Activated T-helper 17 cell treated with anti-CD3 and anti-CD28 coated beads, Interleukin-2, amount 50 U/mL, for 72 hours (primary cell): ENCODE measurements around the gene USPL1. TPM values are rescaled to one million over a fixed set of nuclear protein-coding genes. Genes with fewer than 3 reads are reported as not detected.
"Not testable (repeated sequence)": the region's sequence is repeated elsewhere in the genome, so short reads cannot be mapped to it uniquely, and the experiment has no call there.

Experiments
- ATAC-seq: fragments of 150-1000 bp; cut with Tn5 transposase; replicated peaks from 2 replicates; pipeline ENCODE4 v1.10.0; 2021; ENCODE audit warnings: mild to moderate bottlenecking, moderate library complexity
- H3K27ac Mint-ChIP-seq: one replicate; pipeline ENCODE4 v1.8.0; 2022; ENCODE audit warnings: mixed read lengths
- H3K27me3 Mint-ChIP-seq: one replicate; pipeline ENCODE4 v1.8.0; 2022; ENCODE audit warnings: mixed read lengths
- H3K36me3 Mint-ChIP-seq: one replicate; pipeline ENCODE4 v1.8.0; 2022; ENCODE audit warnings: low read depth, mild to moderate bottlenecking, mixed read lengths
- H3K4me1 Mint-ChIP-seq: one replicate; pipeline ENCODE4 v1.8.0; 2022; ENCODE audit warnings: mixed read lengths
- H3K4me3 Mint-ChIP-seq: one replicate; pipeline ENCODE4 v1.8.0; 2022; ENCODE audit warnings: mild to moderate bottlenecking, mixed read lengths
- H3K9me3 Mint-ChIP-seq: one replicate; pipeline ENCODE4 v1.8.0; 2022; ENCODE audit warnings: mixed read lengths
- total RNA-seq, 2 donors: library from RNA; stranded (reverse); gene quantifications; one replicate each; pipeline ENCODE4 v1.2.3, GENCODE V29; 2022

The USPL1 gene
- total RNA-seq, 2 donors from 2014 or later, result 17.3 to 18.6 TPM

DNA sequence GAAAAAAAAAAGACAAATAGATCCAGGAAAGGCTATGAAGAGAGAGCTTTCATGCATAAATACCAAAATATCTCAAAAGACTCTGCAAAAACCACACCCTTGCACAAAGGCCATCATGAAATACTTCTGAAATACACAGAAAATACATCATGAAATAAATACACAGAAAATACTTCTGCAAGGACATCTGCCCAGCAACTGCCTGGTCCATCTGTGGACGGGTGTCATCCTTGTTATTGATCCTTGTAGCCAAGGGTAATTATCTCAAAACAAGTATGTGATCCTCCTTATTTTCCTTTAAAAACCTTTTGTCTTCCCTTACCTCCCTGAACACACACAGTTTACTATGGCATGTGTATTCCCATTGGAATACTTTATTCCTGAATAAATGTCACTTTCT lies 6.9 kb downstream of the USPL1 start:
- Mint-ChIP-seq H3K4me3 (no peak overlapping the region), H3K9me3 (no peaks in the 10 kb centered on the region), H3K27me3 (no peaks in the 10 kb centered on the region), H3K36me3 (peaks cover 80% of the 10 kb centered on the region), H3K27ac (no peak overlapping the region), H3K4me1 (peaks cover 17% of the 10 kb centered on the region)
- no peak for ATAC-seq

GRCh38 chr13:30629527-30629926 lies 11.8 kb downstream of the USPL1 start:
- Mint-ChIP-seq H3K9me3 (no peaks in the 10 kb centered on the region), H3K4me3 (no peak overlapping the region), H3K27me3 (no peaks in the 10 kb centered on the region), H3K27ac (no peak overlapping the region), H3K4me1 (peaks cover 24% of the 10 kb centered on the region), H3K36me3 (peaks cover 90% of the 10 kb centered on the region)
- no peak for ATAC-seq

DNA sequence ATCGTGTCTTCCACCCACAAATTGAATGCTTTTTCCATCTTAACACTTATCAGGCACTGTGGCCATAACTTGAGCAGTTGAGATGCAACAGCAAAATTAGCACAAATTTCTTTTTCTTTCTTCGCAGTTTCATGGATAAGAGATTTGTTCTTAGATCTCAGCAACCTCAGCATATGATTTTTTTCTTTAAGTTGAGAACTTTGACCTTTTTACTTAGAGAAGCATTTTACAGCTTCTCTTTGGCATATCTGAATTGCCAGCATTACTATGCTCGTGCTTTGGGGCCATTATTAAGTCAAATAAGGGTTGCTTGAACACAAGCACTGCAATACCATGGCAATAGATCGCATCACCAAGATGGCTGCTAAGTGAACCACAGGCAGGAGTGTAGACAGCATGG lies 16.1 kb downstream of the USPL1 start:
- Mint-ChIP-seq H3K27me3 (no peaks in the 10 kb centered on the region), H3K9me3 (no peaks in the 10 kb centered on the region), H3K27ac (no peak overlapping the region), H3K4me3 (no peak overlapping the region), H3K4me1 (peaks cover 27% of the 10 kb centered on the region), H3K36me3 (peaks cover 96% of the 10 kb centered on the region)
- ATAC-seq, result no peak

GRCh38 chr13:30634838-30635237 lies 17.1 kb downstream of the USPL1 start:
- no peak for ATAC-seq
- H3K9me3 Mint-ChIP-seq, result no peaks in the 10 kb centered on the region
- H3K4me1 Mint-ChIP-seq, result peaks cover 24% of the 10 kb centered on the region
- H3K27ac Mint-ChIP-seq, result no peak overlapping the region
- H3K36me3 Mint-ChIP-seq, result peaks cover 93% of the 10 kb centered on the region
- peak overlapping the region; percentile 6 for H3K4me3 Mint-ChIP-seq
- no peaks in the 10 kb centered on the region for H3K27me3 Mint-ChIP-seq

GRCh38 chr13:30638301-30638700 lies 20.6 kb downstream of the USPL1 start:
- ATAC-seq, result no peak
- Mint-ChIP-seq H3K27me3 (no peaks in the 10 kb centered on the region), H3K4me1 (peaks cover 25% of the 10 kb centered on the region), H3K9me3 (no peaks in the 10 kb centered on the region), H3K27ac (no peak overlapping the region), H3K36me3 (peaks cover 94% of the 10 kb centered on the region), H3K4me3 (no peak overlapping the region)

DNA sequence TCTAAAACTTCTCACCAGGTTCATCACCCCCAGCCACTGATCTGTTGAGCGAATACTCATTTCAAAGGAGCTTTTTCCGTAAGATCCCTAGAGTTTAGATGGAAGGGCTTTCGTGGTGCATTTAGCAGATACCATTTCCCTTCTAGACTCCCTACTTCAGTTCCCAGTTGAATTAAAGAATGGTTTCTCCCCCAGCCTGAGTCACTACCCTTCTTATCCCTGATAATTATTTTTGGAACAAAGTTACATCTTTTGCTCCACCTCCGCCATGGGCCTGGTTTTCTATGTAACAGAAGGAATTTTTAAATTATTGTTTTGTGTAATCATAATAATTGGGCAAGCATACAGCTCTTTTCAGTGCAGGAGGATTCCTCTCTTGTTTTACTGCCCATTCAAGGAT lies 22.0 kb downstream of the USPL1 start:
- ATAC-seq, result no peak
- Mint-ChIP-seq H3K27me3 (no peaks in the 10 kb centered on the region), H3K27ac (no peak overlapping the region), H3K36me3 (peaks cover 94% of the 10 kb centered on the region), H3K4me1 (peaks cover 18% of the 10 kb centered on the region), H3K9me3 (no peaks in the 10 kb centered on the region), H3K4me3 (no peak overlapping the region)

- not testable (repeated sequence) for ATAC-seq, H3K4me3 Mint-ChIP-seq, H3K27me3 Mint-ChIP-seq, H3K9me3 Mint-ChIP-seq
- Mint-ChIP-seq H3K27ac (peak overlapping the region; percentile 42), H3K36me3 (peaks cover 94% of the 10 kb centered on the region), H3K4me1 (peaks cover 15% of the 10 kb centered on the region)
Measured at GRCh38 chr13:30641173-30641572, 23.5 kb downstream of the USPL1 start.

DNA sequence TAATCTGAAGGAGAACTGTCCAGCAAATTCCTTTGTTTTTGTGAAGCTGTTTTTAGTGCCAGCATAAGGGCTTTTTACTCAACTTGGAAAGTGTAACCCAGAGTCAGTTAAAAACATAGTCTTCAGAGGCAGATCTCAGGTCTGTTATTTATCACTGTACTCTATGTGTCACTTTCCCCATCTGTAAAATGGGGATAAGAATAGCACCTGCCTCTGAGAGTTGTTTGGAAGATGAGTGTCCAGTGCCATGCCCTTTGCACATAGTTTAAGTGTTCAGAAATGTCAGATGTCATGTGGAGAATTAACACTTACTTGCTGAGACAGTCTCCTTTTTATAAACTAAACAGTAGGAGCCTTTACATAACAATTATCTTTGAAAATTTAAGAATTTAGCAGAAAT lies 27.9 kb downstream of the USPL1 start:
- Mint-ChIP-seq H3K9me3 (no peaks in the 10 kb centered on the region), H3K36me3 (peaks cover 100% of the 10 kb centered on the region), H3K27me3 (no peaks in the 10 kb centered on the region), H3K4me1 (peaks cover 12% of the 10 kb centered on the region), H3K4me3 (no peak overlapping the region), H3K27ac (no peak overlapping the region)
- no peak for ATAC-seq

- ATAC-seq, result no peak
- H3K4me3 Mint-ChIP-seq, result no peak overlapping the region
- peaks cover 100% of the 10 kb centered on the region for H3K36me3 Mint-ChIP-seq
Measured at GRCh38 chr13:30647420-30647819, 29.7 kb downstream of the USPL1 start.

GRCh38 chr13:30647824-30648521 lies 30.3 kb downstream of the USPL1 start:
- ATAC-seq, result no peak
- Mint-ChIP-seq H3K27me3 (no peaks in the 10 kb centered on the region), H3K27ac (peak overlapping the region; percentile 12), H3K36me3 (peaks cover 100% of the 10 kb centered on the region), H3K9me3 (no peaks in the 10 kb centered on the region), H3K4me1 (peaks cover 16% of the 10 kb centered on the region), H3K4me3 (no peak overlapping the region)

More at GRCh38 chr13:30647420-30647819, 29.7 kb downstream of the USPL1 start:
- Mint-ChIP-seq H3K4me1 (peaks cover 12% of the 10 kb centered on the region), H3K27me3 (no peaks in the 10 kb centered on the region), H3K9me3 (no peaks in the 10 kb centered on the region), H3K27ac (peak overlapping the region; percentile 12)

GRCh38 chr13:30648522-30649012 lies 30.8 kb downstream of the USPL1 start:
- Mint-ChIP-seq H3K9me3 (no peaks in the 10 kb centered on the region), H3K36me3 (peaks cover 100% of the 10 kb centered on the region), H3K4me3 (no peak overlapping the region), H3K27ac (peak overlapping the region; percentile 12), H3K27me3 (no peaks in the 10 kb centered on the region), H3K4me1 (peaks cover 22% of the 10 kb centered on the region)
- ATAC-seq, result no peak

DNA sequence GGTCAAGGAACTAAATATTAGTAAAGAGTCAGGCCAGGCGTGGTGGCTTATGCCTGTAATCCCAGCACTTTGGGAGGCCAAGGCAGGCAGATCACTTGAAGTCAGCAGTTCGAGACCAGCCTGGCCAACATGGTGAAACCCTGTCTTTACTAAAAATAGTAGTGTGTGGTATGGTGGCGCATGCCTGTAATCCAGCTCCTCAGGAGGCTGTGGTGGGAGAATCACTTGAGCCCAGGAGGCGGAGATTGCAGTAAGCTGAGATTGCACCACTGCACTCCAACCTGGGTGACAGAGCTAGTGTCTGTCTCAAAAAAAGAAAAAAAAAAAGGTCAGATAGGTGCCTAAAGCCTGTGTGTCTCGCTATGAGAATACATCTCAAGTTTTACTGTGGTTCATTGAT lies 33.9 kb downstream of the USPL1 start:
- peaks cover 33% of the 10 kb centered on the region for H3K4me1 Mint-ChIP-seq

GRCh38 chr13:30652746-30653386 lies 35.1 kb downstream of the USPL1 start:
- ATAC-seq, result no peak
- no peaks in the 10 kb centered on the region for H3K27me3 Mint-ChIP-seq
- H3K4me1 Mint-ChIP-seq, result peaks cover 26% of the 10 kb centered on the region
- H3K27ac Mint-ChIP-seq, result no peak overlapping the region
- peaks cover 99% of the 10 kb centered on the region for H3K36me3 Mint-ChIP-seq
- no peaks in the 10 kb centered on the region for H3K9me3 Mint-ChIP-seq
- no peak overlapping the region for H3K4me3 Mint-ChIP-seq

More for the DNA sequence above, 33.9 kb downstream of the USPL1 start:
- H3K36me3 Mint-ChIP-seq, result peaks cover 99% of the 10 kb centered on the region
- not testable (repeated sequence) for H3K27me3 Mint-ChIP-seq, H3K27ac Mint-ChIP-seq, ATAC-seq, H3K9me3 Mint-ChIP-seq, H3K4me3 Mint-ChIP-seq

GRCh38 chr13:30654430-30654829 lies 36.7 kb downstream of the USPL1 start:
- Mint-ChIP-seq H3K4me1 (peaks cover 26% of the 10 kb centered on the region), H3K36me3 (peaks cover 99% of the 10 kb centered on the region), H3K27me3 (no peaks in the 10 kb centered on the region), H3K4me3 (peak overlapping the region; percentile 61), H3K9me3 (no peaks in the 10 kb centered on the region), H3K27ac (peak overlapping the region; percentile 86)
- peak; percentile 99 for ATAC-seq

- no peak for ATAC-seq
- Mint-ChIP-seq H3K4me3 (no peak overlapping the region), H3K4me1 (peaks cover 23% of the 10 kb centered on the region), H3K27me3 (no peaks in the 10 kb centered on the region), H3K9me3 (no peaks in the 10 kb centered on the region), H3K27ac (no peak overlapping the region), H3K36me3 (peaks cover 86% of the 10 kb centered on the region)
Measured at GRCh38 chr13:30656178-30656577, 38.5 kb downstream of the USPL1 start.
